Stomach (tissue), 4 donors: ENCODE data around the gene ATP5ME.

ENCODE experiments used
- CTCF ChIP-seq, 7 experiments: fragments of 450-650 bp in 4 of 7; fragments of 200-600 bp in 3 of 7; sonication (generic) in 3 of 7; IDR thresholded peaks; one replicate each; pipeline ENCODE4 v1.5.1; 2016 to 2019; ENCODE audit warnings: antibody characterized with exemption in 7 of 7, control low read depth in 2 of 7, mild to moderate bottlenecking in 1 of 7
- POLR2A ChIP-seq, 4 donors: fragments of 450-650 bp; IDR thresholded peaks; one replicate each; pipeline ENCODE4 v1.6.1; 2016; ENCODE audit warnings: antibody characterized with exemption in 4 of 4, control low read depth in 2 of 4, mild to moderate bottlenecking in 1 of 4, moderate library complexity in 1 of 4
- POLR2AphosphoS5 ChIP-seq, 3 donors: sonication (generic); formaldehyde crosslinking; IDR thresholded peaks; one replicate each; pipeline ENCODE4 v1.6.1; 2016; ENCODE audit warnings: antibody characterized with exemption in 3 of 3

- TF ChIP-seq CTCF (IDR thresholded peaks at IDR 0.05), result no peak
- no peak for TF ChIP-seq POLR2AphosphoS5 (IDR thresholded peaks at IDR 0.05)
- TF ChIP-seq POLR2A (IDR thresholded peaks at IDR 0.05), result no peak
These were observed 24.2 kb downstream of the ATP5ME start for GRCh38 chr4:649751-650310.
